DMS114 treated with DMSO at 0.1 percent for 48 hours (cell line): Measurements from ENCODE around the gene METTL5.
"Not testable (repeated sequence)": the region's sequence is repeated elsewhere in the genome, so short reads cannot be mapped to it uniquely, and the experiment has no call there.

ENCODE experiments used
- DNase-seq: peaks from one replicate; lab custom pipeline; 2025; ENCODE audit not compliant: unreplicated experiment; lab: John Stamatoyannopoulos, UW

METTL5 gene

DNA sequence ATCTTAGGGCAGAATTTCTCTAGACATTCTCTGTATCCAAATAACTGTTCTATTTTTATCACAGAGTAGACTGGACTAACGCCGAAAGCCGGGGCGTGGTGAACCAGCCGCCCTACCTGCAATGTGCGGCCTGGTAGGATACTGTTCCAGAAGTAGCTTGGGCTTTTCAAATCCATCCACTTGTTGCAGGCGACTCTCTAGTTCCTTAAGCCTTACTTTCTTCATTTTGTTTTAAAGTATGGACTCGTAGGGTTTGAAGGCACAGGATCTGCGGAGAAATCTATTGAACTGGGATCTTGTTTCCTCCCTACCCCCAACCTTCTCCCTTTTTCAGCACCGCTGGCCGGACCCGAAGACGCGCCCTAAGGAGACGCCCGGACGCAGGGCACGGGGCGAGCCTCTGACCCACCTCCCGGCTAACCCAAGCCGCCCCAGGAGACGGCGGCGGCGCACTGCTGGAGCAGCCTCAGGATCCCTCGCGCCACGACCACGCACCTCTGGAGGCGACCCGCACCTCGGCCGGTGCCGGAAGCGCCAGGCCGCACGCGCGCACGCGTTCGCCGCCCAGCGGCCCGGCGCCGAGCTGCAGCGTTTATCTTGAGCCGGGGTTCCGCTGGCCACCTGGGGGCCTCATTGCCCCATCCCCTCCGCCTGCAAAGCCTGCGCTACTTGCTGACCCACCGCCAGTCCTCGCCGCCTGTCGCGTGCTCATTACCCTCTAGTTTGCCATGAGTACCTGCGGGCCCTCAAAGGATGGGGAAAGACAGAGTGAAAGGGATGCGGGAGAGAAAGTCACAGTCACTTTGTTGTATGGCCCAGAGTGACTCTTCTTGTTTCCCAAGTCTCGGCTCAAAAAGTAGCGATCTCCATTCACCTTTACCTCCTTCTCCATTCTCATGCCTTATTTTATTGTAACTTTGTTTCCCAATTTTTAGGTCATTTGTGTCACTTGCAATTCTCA is at the start of gene METTL5:
TSS of gene METTL5 (minus strand) at position 533 of the 961 bp plus-strand sequence. CDS start at position 225, 308 bp downstream.
- peak; percentile 55 for DNase-seq

DNA sequence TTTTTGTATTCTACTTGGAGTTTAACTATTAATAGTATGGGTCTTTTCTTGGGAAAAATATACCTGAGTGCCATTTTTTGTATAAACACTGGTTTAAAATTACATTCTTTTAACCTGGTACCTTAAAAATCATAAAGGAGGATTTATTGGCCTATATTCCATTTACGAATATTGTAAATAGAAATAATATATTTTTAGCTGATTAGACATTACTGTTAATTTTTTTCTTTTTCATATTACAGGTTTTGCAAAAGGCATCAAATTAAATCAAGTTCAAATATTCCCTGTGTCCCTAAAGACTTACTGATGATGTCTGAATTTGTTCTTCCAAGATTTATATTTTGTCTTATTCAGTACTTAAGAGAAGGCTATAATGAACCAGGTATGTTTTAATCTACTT is 47.3 kb upstream of the METTL5 start:
- no peak for DNase-seq

DNA sequence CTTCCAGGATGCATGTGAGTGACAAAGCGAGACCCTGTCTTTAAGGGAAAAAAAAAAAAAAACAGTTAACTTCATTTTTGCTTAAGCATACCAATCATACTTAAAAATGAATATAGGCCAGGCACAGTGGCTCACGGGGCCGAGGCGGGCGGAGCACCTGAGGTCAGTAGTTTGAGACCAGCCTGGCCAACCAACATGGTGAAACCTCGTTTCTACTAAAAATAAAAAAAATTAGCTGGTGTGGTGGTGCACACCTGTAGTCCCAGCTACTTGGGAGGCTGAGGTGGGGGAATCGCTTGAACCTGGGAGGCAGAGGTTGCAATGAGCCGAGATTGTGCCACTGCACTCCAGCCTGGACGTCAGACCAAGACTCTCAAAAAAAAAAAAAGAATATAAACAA is 46.7 kb upstream of the METTL5 start:
- DNase-seq = not testable (repeated sequence)

DNA sequence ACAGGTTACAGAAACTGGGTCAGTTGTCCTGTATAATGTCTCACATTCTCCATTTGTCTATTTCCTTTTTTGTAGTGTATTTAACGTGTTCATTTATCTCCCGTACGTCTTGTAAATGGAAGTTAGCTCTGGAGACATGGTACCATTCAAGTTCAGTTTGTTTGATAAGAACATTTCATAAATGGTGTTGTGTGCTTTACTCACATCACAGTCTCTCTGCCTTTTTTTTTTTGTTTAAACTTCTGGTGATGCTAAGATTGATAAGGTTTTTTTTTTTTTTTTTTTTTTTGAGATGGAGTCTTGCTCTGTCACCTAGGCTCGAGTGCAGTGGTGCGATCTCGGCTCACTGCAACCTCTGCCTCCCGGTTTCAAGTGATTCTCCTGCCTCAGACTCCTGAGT is 44.2 kb upstream of the METTL5 start:
- DNase-seq = no peak

DNA sequence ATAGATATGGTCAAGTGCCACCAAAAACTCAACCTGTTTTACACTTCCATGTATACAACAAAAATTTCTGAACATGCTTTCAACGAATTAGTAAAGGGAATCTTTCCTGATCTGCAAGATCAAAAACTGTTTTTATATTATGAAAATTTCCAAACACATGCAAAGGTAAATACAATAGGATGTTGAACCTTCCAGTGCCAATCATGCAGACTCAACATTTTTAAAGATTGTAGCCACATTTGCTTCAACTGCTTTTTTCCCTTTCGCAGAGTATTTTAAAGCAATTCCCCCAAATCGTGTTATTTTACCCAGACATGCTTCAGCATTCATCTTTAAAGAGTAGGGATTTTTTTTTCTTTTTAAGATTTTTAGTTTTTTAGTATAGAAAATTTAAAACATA is 42.9 kb upstream of the METTL5 start:
- DNase-seq = no peak

DNA sequence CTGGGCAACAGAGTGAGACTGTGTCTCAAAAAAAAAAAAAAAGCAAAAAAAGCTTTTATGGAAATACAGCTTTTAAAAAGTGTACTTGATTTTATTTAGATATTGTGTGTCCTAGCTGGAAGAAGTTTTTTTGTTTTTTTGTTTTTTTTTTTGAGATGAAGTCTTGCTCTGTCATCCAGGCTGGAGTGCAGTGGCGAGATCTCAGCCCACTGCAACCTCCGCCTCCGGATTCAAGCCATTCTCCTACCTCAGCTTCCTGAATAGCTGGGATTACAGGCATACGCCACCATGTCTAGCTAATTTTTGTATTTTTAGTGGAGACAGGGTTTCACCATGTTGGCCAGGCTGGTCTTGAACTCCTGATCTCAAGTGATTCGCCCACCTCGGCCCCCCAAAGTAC is 41.5 kb upstream of the METTL5 start:
- not testable (repeated sequence) for DNase-seq

DNA sequence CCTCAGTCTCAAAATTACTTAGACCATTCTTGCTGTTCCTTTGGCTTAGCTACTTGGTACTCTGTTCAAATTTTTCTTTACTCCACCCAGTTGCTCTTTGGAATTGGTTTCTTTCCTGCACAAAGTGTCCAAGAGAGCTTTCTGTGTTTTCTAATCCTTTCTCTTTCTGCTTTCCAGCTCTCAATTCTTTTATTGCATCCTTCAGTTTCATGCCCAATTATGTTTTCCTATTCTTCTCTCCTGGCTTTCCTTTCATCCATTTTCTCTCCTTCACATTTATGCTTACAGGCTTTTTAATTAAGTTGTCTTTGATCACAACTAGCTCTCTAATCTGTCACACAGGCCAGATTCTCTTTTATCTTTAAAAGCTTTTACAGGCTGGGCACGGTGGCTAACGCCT is 40.8 kb upstream of the METTL5 start:
- no peak for DNase-seq

DNA sequence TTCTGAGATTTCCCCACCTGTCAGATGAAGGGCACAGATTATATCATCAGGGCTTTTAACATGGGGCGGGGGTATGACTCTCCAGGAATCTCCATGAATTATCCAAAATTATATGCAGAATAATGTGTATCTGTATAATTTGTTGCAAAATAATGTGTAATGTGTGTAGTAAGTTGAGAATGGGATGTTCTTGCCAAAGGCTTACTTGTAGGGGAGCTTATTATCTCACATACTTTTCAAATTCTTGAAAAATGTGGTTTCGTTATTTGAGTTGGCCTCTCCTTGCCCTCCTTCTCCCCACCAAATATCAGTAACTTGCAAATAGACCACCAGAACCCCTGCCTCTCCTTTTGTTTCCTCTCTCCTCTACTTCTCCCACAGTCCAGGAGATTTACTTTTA is 38.1 kb upstream of the METTL5 start:
- DNase-seq = no peak

DNA sequence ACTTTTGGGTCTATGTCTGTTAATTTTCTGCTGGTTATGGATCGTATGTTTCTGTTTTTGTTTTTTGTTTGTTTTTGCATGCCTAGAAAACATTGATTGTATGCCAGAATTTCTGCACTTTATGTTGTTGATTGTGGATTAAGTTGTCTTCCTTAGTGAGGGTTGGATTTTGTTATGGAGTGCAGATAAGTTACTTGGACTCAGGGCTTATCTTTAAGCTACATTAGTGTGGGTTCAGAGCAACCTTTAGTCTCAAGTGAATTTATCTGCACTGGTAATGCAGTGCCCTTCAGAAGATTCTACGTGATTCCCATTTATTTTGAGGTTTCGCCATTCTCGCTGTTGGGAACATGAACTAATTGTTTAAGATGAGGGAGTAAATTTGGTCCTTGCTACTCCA is 35.4 kb upstream of the METTL5 start:
- DNase-seq = no peak

DNA sequence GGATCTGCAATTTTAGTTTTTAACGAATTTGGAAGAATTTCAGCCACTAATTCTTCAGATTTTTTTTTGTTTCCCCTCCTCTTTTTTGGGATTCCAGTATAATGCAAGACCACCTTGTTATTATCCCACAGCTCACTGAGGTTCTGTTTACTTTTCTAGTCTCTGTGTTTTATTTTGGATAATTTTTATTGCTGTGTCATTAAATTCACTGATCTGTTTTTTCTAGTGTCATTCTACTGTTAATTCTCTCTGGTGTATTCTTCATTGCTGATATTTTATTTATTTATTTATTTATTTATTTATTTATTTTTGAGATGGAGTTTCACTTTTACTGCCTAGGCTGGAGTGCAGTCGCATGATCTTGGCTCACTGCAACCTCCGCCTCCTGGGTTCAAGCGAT is 34.7 kb upstream of the METTL5 start:
- DNase-seq = no peak

DNA sequence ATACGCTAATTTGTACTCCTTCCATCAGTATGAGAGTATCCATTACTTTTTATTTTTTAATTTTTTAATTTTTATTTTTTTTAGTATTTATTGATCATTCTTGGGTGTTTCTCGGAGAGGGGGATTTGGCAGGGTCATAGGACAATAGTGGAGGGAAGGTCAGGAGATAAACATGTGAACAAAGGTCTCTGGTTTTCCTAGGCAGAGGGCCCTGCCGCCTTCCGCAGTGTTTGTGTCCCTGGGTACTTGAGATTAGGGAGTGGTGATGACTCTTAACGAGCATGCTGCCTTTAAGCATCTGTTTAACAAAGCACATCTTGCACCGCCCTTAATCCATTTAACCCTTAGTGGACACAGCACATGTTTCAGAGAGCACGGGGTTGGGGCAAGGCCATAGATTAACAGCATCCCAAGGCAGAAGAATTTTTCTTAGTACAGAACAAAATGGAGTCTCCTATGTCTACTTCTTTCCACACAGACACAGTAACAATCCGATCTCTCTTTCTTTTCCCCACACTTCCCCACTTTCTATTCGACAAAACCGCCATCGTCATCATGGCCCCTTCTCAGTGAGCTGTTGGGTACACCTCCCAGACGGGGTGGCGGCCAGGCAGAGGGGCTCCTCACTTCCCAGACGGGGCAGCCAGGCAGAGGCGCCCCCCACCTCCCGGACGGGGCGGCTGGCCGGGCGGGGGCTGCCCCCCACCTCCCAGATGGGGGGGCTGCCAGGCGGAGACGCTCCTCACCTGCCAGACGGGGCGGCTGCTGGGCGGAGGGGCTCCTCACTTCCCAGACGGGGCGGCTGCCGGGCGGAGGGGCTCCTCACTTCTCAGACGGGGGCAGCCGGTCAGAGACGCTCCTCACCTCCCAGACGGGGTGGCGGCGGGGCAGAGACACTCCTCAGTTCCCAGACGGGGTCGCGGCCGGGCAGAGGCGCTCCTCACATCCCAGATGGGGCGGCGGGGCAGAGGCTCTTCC is 30.9 kb upstream of the METTL5 start:
- DNase-seq = not testable (repeated sequence)

DNA sequence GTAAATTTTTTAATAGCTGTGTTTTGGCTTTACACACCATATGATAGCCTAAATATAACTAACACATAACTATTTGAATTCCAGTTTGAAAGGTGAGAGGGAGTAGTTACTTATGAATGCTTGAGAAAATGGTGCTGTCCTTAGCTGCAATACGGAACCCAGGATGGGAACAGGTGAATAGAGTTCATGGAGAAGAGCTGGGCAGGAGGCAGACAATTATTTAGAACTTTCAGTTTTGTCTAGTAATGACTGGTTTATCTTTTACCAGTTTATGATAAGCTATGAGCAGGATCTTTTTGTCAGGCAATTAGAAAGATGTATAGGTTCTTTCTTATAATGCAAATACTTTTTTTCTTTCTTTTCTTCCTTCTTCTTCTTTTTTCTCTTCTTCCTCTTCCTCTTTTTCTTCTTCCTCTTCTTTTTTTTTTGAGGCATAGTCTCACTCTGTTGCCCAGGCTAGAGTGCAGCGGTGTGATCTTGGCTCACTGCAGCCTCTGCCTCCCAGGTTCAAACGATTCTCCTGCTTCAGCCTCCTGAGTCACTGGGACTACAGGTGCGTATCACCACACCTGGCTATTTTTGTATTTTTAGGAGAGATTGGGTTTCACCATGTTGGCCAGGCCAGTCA is 28.4 kb upstream of the METTL5 start:
- DNase-seq = no peak

DNA sequence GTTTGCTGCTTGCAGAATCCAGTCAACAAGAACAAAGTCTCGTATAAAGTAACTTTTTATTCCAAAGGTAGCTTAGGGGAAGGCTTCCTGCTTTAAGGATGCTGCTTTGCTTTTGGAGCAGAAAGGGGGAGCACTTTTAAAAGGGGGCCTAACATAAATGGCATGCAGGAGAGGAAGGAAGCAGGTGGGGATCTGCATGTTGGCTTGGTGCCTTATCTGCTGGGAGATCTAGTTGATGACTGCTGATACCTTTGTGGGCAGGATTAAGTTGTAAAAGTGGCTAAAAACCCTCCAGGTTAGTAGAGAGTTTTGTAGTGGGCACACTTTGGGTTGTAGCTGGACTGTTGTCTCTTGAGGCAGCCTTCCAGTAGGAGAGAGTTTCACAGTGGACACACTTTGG is 25.0 kb upstream of the METTL5 start:
- no peak for DNase-seq

DNA sequence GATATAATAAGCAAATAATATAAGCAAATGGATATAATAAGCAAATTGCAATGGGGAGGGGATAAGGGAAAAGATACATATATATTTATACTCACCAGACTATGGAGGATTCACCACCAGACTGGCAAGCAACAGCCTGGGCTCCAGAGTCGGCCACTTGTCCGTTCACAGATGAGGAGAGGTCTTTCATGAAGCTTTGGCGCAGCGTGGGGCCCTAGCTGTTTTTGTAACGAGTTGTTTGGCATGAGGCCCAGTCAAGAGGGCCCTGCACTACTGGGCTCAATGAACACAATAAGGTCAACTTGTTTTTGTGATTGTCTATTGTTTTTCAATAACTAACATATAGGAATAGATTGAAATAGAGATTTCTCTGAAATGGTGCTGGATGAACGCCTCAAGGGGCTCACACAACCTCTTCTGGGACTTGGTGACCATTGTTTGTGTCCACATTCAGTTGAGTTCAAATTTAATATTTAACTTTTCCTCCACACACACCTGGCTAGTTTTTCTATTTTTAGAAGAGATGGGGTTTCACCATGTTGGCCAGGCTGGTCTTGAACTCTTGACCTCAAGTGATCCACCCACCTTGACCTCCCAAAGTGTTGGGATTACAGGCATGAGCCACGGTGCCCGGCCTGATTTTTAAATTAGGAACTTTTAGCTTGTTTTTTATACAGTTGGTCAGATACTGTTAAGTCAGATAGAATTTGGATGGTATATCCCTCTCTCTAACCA is 24.4 kb upstream of the METTL5 start:
- DNase-seq = not testable (repeated sequence)

DNA sequence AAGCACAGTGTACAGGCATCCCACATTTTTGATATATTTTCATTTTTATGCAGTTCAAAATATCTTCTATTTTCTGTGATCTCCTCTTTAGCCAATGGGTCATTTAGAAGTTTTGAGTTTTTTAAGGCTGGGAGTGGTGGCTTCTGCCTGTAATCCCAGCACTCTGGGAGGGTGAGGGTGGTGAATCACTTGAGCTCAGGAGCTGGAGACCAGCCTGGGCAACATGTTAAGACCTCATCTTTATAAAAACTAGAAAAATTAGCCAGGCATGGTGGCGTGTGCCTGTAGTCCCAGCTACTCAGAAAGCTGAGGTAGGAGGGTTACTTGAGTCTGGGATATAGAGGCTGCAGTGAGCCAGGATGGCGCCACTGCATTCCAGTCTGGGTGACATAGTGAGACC is 20.3 kb upstream of the METTL5 start:
- DNase-seq = no peak

DNA sequence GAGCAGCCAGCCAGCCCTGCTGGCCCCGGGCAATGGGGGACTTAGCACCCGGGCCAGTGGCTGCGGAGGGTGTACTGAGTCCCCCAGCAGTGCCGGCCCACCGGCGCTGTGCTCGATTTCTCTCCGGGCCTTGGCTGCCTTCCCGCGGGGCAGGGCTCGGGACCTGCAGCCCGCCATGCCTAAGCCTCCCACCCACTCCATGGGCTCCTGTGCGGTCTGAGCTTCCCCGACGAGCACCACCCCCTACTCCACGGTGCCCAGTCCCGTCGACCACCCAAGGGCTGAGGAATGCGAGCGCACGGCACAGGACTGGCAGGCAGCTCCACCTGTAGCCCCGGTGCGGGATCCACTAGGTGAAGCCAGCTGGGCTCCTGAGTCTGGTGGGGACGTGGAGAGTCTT is 16.9 kb upstream of the METTL5 start:
- not testable (repeated sequence) for DNase-seq

DNA sequence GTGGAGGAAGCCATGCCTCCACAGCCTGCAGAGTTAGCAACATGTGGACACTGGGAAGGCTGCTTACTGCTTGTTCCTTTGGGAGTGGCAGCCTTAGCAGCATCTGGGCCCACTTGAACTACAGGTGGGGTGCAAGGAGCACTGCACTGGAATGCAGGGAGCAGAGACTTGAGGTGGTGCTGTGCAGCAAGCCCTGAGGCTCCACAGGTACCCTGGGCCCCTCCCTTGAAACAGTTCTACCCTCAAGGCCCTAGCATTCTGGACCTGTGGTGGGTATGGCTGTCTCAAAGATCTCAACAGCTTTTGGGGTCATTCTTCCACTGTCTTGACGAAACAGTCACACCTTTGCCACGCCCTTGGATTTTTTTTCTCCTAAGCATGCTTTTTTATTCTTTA is 16.0 kb upstream of the METTL5 start:
- DNase-seq = no peak

DNA sequence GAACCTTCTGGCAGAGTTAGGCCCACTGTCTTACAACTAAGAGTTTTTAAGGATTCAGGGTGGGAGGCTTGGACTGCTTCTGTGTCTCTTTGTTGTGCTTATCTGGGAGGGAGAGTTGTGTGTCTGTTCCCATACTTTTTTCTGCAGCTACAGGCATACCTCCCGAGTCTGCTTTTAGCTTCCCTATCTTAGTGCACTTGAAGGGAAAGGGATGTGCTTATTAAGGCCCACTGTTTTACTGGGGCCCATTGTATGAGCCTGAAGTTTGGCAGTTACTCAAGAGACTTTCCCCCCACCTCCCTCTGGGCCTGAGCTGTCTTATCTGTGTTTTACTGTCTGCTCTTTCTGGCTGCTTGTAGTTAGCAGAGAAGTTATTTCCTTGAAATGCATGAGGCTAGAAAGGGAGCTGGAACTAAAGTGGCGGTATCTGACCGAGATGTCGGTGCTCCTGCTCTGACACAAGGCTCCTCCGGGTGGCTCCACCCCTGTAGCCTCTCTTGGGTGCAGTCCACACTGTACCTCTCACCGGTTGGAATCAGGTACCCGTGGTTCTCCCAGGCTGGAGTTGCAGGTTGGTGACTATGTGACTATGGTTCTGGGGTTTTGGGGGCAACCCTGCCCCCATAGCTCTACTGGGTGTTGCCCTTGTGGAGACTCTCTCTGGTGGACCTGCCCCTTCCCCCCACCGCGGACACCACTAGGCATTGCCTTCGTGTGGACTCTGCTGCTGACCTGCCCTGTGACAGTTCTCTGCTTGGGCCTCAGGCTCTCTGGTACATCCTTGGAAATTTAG is 15.4 kb upstream of the METTL5 start:
- DNase-seq = no peak

DNA sequence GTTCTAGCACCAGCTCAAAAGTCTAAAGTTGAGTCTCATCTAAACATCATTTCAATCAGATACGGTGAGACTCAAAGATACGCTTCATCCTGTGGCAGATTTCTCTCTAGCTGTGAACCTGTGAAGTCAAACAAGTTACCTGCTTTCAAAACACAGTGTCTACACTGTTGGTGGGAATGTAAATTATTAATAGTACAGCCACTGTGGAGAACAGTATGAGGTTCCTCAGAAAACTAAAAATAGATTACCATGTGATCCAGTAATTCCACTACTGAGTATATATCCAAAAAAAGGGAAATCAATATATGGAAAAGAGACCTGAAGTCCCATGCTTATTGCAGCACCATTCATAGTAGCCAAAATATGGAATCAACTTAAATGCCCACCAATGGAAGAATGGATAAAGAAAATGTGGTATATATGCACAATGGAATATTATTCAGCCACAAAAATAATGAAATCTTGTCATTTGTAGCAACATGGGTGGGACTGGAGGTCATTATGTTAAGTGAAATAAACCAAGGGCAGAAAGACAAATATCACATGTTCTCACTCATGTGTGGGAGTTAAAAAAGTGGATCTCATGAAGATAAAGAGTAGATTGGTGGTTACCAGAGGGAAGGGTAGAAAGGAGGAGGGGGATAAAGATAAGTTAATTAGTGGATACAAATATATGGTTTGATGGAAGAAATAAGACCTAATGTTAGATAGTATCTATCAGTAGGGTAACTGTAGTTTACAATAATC is 14.2 kb upstream of the METTL5 start:
- no peak for DNase-seq
